Fibroblast of skin of left biceps (primary cell): ENCODE data around the gene PRDX5.

Experiments used
- DNase-seq, 2 experiments: peaks; one replicate each; pipeline ENCODE4 v3.0.0-alpha.2; 2013; ENCODE audit warnings: low read depth in 2 of 2

The PRDX5 gene

GRCh38 chr11:64362339-64362738 lies 44.4 kb downstream of the PRDX5 start:
- no peak for DNase-seq

GRCh38 chr11:64364435-64364834 lies 46.5 kb downstream of the PRDX5 start:
- DNase-seq: no peak

GRCh38 chr11:64364911-64365310 lies 47.0 kb downstream of the PRDX5 start:
- DNase-seq: no peak

GRCh38 chr11:64366751-64367150 lies 48.8 kb downstream of the PRDX5 start:
- no peak for DNase-seq

GRCh38 chr11:64367931-64368672 lies 50.2 kb downstream of the PRDX5 start:
- no peak for DNase-seq

- no peak for DNase-seq
These were observed 50.8 kb downstream of the PRDX5 start for GRCh38 chr11:64368673-64369074.

- no peak for DNase-seq
These were observed 51.8 kb downstream of the PRDX5 start for GRCh38 chr11:64369440-64370421.

GRCh38 chr11:64371201-64371600 lies 53.3 kb downstream of the PRDX5 start:
- DNase-seq: no peak
